ENCODE measurements around the gene UGT1A8.
A peak's percentile ranks its signal among the peaks of the same experiment; 100 is the strongest.
"Not testable (repeated sequence)": the region's sequence is repeated elsewhere in the genome, so short reads cannot be mapped to it uniquely, and the experiment has no call there.

UGT1A8 gene

GRCh38 chr2:233689031-233689430, 71.6 kb downstream of the UGT1A8 start:
- no peak for DNase-seq

GRCh38 chr2:233689501-233689900, 72.1 kb downstream of the UGT1A8 start:
- no peak for DNase-seq

- DNase-seq: no peak
Observed at GRCh38 chr2:233690444-233690843, 73.0 kb downstream of the UGT1A8 start.

- DNase-seq: no peak
Observed at GRCh38 chr2:233691443-233692433, 74.3 kb downstream of the UGT1A8 start.

GRCh38 chr2:233692648-233693047, 75.2 kb downstream of the UGT1A8 start, which contains the start of gene UGT1A6:
UGT1A6 (plus strand) TSS chr2:233692890; CDS start chr2:233693005, 115 bp downstream.
- DNase-seq: no peak

- DNase-seq: no peak
Observed at GRCh38 chr2:233693963-233694362, 76.5 kb downstream of the UGT1A8 start.

GRCh38 chr2:233698740-233699139, 81.3 kb downstream of the UGT1A8 start:
- DNase-seq: no peak

- DNase-seq: no peak
Observed at GRCh38 chr2:233699424-233700027, 82.1 kb downstream of the UGT1A8 start.

- no peak for DNase-seq
Observed at GRCh38 chr2:233700028-233700635, 82.7 kb downstream of the UGT1A8 start.

- DNase-seq: not testable (repeated sequence)
Observed at GRCh38 chr2:233700842-233701241, 83.4 kb downstream of the UGT1A8 start.

GRCh38 chr2:233702238-233702637, 84.8 kb downstream of the UGT1A8 start:
- DNase-seq: no peak

- DNase-seq: no peak
Observed at GRCh38 chr2:233705911-233706506, 88.6 kb downstream of the UGT1A8 start.

- no peak for DNase-seq
Observed at GRCh38 chr2:233706720-233707119, 89.3 kb downstream of the UGT1A8 start.

- DNase-seq: no peak
Observed at GRCh38 chr2:233707940-233708644, 90.7 kb downstream of the UGT1A8 start.

GRCh38 chr2:233708942-233709341, 91.5 kb downstream of the UGT1A8 start:
- no peak for DNase-seq

- peak; percentile 55 for DNase-seq
Observed at GRCh38 chr2:233711312-233712008, 94.0 kb downstream of the UGT1A8 start.

GRCh38 chr2:233712611-233713261, 95.3 kb downstream of the UGT1A8 start, which contains the start of gene UGT1A5:
UGT1A5 (plus strand) TSS chr2:233712907; CDS start chr2:233712992, 85 bp downstream.
- no peak for DNase-seq

- DNase-seq: no peak
Observed at GRCh38 chr2:233713262-233713615, 95.8 kb downstream of the UGT1A8 start.

- DNase-seq: no peak
Observed at GRCh38 chr2:233714121-233714520, 96.7 kb downstream of the UGT1A8 start.

GRCh38 chr2:233718552-233718951, 101.1 kb downstream of the UGT1A8 start, which contains the start of gene UGT1A4:
UGT1A4 (plus strand) TSS chr2:233718736; CDS start chr2:233718821, 85 bp downstream.
- no peak for DNase-seq

- no peak for DNase-seq
Observed at GRCh38 chr2:233728723-233729301, 111.4 kb downstream of the UGT1A8 start, which contains the start of gene UGT1A3. UGT1A3 (plus strand) TSS chr2:233729042; CDS start chr2:233729127, 85 bp downstream.

Measured in DMS153 (cell line).